H1 (cell line): ENCODE data around the gene RHBDD1. TPM values are rescaled to one million over a fixed set of nuclear protein-coding genes. Genes with fewer than 3 reads are reported as not detected.

Source experiments
- SP2 ChIP-seq: IDR thresholded peaks from 2 replicates; pipeline ENCODE4 v1.6.1; 2012; ENCODE audit warnings: mild to moderate bottlenecking, low read length, inconsistent platforms
- polyA plus RNA-seq, 7 experiments: library from polyadenylated mRNA; depleted of rRNA in 3 of 7; stranded (reverse) in 5 of 7; unstranded in 2 of 7; fragments of >200 nt in 5 of 7; fragments of 200-250 nt in 2 of 7; gene quantifications; 1 replicate in 5 of 7; 2 replicates in 1 of 7; 4 replicates in 1 of 7; pipeline versions ENCODE4 v1.2.1 to v1.2.3, GENCODE V29; 2011 to 2013; ENCODE audit warnings: missing spikeins in 2 of 7, mixed read lengths in 2 of 7
- total RNA-seq: library from RNA; stranded (reverse); fragmentation: NEBNext Ultra II Directional; extraction: Animal tissue kit (Norgen Biotek cat#: 25700); gene quantifications from 2 replicates; pipeline ENCODE4 v1.2.1, GENCODE V29; 2021

RHBDD1 gene
- total and polyA plus RNA-seq, 2 of the 8 experiments (the other 6 are each of a cell fraction or from before 2014, with no cell fraction given), result 10.5 to 23.1 TPM

DNA sequence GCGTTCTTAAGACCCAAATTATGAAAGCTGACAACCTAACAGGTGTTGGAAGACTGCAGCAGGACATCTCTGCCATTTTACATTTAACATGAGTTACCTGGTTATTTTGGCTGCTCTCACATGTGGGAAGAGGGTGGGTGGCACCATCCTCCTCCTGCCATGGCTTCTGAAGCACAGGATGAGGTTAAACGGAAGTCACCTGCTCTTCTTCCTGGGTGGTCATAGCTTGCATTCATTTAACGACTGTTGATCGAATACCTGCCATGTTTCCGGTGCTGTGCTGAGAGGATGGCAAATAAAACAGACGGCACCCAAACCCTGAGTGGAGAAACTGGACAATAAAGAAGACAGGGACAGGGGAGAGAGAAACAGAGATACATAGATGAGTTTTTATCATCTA lies 118.0 kb downstream of the RHBDD1 start (continued):
- no peak for TF ChIP-seq SP2
